22Rv1 (cell line): Measurements from ENCODE around the gene KCNQ1.

Source experiments
- CTCF ChIP-seq: fragments of 450-650 bp; IDR thresholded peaks from 2 replicates; pipeline ENCODE4 v1.5.1; 2017; ENCODE audit warnings: mild to moderate bottlenecking
- ZFX ChIP-seq: fragments of 450-650 bp; IDR thresholded peaks from 2 replicates; pipeline ENCODE4 v1.6.1; 2017; ENCODE audit warnings: antibody characterized with exemption, borderline replicate concordance

GRCh38 chr11:2518983-2519340 is 74.2 kb downstream of the KCNQ1 start:
- TF ChIP-seq CTCF (no peak), ZFX (no peak)
